HG03097 (cell line): Measurements from ENCODE around the gene TP53AIP1.

Experiments used
- ATAC-seq: cut with Tn5 transposase; IDR thresholded peaks from one replicate; pipeline ENCODE4 v1.9.1; 2021; ENCODE audit not compliant: unreplicated experiment, low FRiP score

TP53AIP1 gene

DNA sequence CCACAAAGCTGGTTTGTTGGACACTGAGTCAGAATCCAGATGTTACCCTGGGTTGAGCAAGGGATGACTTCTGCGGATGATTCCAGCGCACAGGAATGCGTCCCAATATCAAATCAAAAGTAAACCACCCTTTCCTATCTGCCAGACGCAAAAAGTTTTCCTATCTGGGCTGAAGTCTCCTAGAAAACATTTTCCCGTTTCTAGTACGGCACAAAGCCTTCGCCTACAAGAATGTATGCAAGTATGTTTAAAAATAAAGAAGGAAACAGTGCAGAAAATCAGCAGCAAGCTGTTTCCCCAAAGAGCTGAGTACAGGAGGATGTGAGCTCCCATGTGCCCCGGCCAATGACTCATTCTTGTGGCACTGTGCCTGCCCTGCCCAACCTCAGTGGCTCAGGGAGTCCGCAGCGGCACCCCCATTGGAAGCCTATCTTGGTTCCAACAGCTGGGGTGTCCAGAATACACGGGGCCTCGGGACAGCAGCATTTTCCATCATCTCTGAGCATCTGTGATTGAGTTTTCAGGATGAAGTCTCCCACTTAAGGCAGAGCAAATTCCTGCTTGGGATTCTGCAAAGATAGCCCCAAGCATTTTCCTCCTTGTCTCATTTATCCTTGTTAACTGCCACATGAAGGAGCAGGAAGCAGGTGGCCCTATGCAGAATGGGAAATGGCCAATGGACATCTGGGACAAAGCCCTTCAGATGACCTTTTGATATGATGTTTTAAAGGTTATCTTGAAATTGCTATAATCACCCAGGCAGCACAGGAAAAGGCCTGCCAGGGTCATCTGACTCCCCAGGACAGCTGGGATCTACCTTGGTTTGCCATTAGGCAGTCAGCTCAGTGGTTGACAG lies 34.1 kb downstream of the TP53AIP1 start:
- ATAC-seq, result no peak

- no peak for ATAC-seq
Measured at GRCh38 chr11:128907585-128907984, 35.1 kb downstream of the TP53AIP1 start.

GRCh38 chr11:128906185-128907050 lies 36.3 kb downstream of the TP53AIP1 start:
- ATAC-seq, result no peak

- ATAC-seq, result peak; percentile 40
Measured at GRCh38 chr11:128905345-128906184, 37.1 kb downstream of the TP53AIP1 start.

DNA sequence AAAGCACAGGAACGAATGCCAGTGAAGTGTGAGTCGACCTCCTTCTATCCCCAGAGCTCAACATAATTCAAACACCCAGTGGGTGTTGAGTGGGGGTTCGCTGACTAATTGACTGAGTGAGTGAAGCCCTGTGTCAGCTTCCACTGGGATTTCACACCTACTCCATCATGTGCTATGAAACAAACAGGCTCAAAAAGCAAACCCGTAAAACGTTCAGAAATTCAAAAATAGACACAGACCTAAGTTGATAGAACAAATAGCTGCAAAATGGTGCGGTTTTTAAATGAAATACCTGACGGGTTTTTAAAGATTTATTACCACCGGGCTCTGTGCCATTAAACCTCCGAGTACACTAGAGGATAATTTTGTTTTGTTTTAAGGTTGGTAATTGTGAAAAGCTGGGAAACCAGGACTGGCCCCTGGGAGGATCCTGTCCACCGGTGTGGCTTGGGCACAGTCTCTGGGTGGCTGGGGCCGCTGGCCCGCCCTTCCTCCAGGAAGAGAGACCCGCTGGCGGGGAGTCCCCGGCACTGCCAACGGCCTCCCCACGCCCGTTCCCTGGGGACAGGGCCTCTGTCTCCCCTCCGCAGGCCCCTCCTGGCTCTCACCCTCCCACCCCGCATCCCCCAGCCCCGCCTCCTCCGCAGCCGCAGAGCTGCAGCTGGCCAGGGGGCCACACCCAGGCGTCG lies 37.9 kb downstream of the TP53AIP1 start:
- peak; percentile 54 for ATAC-seq

DNA sequence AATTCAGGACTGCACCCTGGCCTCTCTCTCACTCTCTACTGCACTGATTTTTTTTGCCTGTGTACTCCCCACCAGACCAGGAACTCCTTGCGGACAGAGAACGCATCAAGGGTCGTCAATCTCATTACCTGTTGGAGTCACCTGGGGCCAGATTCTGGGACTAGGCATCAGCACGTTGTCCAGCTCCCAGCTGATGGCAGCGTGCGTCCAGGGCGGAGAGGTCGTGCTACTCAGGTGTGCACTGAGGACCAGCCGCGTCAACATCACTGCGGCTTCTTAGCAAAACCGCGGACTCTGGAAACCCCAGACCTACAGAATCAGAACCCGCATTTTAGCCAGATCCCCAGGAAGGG lies 38.4 kb downstream of the TP53AIP1 start:
- ATAC-seq, result no peak

- no peak for ATAC-seq
Measured at GRCh38 chr11:128903248-128904061, 39.2 kb downstream of the TP53AIP1 start.

- no peak for ATAC-seq
Measured at GRCh38 chr11:128902515-128903066, 40.1 kb downstream of the TP53AIP1 start.

DNA sequence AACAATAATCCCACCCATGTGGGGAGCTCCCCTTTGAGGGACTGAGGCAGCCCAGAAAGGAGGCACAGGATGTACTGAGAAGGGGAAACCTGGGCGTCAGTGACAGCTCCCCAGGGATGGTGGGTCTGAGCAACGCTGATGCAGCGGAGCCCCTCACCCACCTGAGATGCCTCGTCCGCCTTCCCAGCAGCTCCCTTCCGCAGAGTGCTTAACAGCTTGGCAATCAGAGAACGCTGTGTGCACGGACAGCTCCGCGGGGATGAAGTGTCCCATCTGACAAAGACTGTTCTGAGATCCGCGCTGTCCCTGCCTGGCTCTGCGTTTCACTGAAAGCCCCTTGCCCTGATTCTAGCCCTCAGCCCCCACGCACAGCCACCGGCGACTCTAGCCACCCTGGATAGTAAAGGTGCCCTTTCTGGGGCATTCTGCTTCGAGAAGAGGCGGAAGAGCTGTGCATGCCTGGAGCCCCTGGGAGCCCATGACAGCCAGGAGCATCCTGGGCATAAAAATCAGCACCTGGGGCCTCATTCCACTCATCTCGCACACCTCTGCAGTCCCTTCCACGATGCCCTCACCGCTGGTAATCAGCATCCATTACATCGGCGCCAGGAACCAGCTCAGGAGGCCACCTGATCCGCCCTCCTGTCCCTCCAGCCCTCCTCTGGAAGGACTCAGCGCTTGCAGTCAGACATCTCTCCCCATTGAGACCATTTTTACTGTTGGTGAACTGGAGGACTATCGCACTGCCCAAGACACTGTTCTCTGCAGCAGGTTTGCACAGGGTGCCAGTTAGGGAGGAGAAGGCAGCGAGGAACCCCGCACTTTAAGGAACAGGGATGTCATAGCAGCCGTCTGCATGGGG lies 40.8 kb downstream of the TP53AIP1 start:
- no peak for ATAC-seq

DNA sequence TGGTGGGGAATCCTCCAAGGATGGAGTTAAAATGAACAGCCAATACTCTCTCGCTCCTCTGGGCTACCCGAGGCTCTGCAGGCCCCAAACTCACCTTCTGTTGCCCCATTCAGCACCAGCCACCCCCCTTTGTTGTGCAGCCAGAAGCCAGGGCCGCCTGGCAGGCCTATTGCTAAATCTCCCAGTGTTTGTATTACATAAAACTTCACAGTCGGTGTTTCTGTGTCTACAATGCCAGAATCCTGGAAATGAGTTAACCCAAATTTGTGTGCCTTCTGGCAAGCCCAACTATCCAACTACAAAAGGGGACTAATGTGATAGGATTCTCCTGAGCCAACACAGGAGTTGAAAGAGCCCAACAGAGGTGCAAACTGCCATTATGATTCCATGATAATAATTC lies 42.2 kb downstream of the TP53AIP1 start:
- ATAC-seq, result no peak

- no peak for ATAC-seq
Measured at GRCh38 chr11:128898580-128899344, 43.9 kb downstream of the TP53AIP1 start.

GRCh38 chr11:128897826-128898225 lies 44.8 kb downstream of the TP53AIP1 start:
- no peak for ATAC-seq

DNA sequence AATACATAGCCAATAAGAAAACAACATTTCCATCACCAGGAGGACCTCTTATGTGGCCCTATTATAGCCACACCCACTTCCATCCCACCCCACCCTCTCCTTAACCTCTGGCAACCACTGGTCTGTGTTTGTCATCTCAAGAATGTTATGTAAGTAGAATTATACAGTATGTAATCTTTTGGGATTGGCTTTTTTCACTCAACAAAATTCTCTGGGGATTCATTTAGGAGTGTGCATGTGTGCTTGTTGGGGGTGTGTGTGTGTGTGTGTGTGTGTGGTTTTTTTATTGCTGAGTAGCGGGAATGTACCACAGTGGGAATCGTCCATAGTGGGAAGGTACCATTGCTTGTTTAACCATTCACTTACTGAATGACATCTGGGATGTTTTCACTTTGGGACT lies 46.3 kb downstream of the TP53AIP1 start:
- ATAC-seq, result no peak

DNA sequence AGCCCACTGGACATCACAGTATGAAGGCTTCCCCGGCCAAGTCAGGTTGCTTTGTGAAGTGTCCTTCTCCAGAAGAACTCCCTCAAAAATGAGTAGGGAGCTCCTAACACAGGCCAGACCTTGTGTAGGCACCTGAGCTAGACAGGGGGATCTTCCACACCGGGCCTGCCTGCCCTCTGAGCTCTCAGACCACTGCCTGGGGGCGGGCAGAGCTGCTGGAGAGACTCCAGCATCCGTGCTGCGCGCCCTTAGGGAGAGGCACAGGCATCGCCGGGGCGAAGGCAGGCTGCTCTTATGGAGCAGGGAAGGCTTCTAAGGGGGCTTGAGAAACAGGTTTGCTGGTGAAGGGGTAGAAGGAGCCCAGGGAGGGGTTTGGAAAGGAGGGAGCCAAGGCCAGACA lies 47.1 kb downstream of the TP53AIP1 start:
- no peak for ATAC-seq

DNA sequence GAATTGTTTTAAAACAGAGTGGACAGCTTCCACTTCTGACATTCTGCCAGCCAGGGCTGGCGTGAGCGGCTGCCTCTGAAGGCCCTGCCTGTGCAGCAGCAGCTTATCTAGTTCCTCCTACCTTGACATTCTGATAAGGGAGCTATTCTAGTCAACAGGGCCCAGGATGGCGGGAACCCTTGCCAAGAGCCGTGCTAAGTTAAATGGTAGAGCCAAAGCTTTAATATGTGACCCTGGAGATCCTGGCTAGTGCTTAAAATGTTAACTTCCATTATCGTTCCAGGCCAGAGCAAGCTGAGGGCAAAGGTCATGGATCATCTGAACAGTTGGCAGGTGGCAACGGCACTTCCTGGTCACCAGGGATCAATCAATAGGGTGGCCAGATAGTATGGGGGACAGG lies 48.0 kb downstream of the TP53AIP1 start:
- ATAC-seq, result no peak

DNA sequence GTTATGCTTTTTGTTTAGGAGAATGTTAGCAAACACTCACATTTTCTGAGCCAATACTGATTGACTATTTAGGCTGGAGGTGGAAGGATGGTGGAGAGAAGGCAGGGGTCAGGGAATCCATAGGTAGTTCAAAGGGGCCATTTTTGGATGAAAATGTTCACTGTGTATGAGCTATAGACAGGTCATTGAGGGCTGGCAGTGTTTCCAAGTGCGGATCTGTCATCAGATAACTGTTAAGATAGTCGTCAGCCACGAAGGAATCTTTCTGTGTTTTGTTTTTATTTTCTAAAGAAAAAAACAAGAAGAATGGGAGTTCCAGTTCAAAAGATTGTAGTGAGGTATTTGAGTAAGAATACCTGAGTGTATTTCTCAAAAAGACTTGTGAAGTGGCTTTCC lies 48.4 kb downstream of the TP53AIP1 start:
- ATAC-seq, result no peak

DNA sequence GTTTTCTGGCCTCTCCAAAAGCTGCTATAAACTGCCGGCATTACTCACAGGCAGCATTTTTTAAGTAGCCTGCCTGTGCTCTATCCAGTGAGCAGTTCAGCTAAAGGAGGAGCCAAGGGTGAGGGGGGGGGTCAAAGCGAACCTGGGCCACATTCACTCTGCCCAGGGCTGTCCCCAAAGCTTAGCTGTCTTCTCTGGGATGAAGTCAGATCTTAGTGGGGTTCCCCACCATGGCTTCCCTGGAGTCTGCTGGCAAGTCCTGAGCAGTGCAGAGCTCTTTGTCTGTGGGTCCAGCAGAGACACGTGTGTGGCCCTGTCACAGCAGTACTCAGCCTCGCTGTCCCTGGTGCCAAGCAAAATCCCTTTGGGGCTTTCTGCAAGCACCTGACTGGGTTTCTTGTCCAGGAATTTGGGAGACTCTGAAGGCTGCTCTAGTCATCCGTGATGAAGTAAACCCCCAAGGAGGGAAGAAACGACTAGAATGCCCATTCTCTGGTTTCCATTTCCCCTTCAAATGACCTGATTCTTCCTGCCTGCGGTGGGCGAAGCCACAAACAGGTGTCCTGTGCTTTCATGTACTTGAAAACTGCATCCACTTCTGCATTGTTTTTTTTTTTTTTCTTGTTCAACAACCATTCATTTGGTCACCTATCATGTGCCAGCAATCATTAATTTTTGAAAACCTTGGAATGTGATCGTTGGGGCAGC lies 48.9 kb downstream of the TP53AIP1 start:
- peak; percentile 57 for ATAC-seq
